ENCODE measurements around the gene HSPA14. TPM values are rescaled to one million over a fixed set of nuclear protein-coding genes. Genes with fewer than 3 reads are reported as not detected.

Gene HSPA14
- total and polyA plus RNA-seq, 5 donors from 2014 or later, result 16.0 to 26.7 (median 22.6) TPM

- H3K27me3 ChIP-seq (ENCODE audit: control insufficient read depth, insufficient read depth, low read length), result no peaks in the 10 kb centered on the region
- Mint-ChIP-seq H3K27ac (no peak overlapping the region), H3K4me3 (no peak overlapping the region), H3K9me3 (peaks cover 3 to 16% (median 9%) of the 10 kb centered on the region in 7 donors), H3K36me3 (peaks cover 84% of the 10 kb centered on the region), H3K27me3 (no peaks in the 10 kb centered on the region), H3K4me1 (peaks cover 17 to 26% (median 22%) of the 10 kb centered on the region in 4 donors)
- H3K4me1 ChIP-seq (ENCODE audit: control insufficient read depth, insufficient read depth, low read length, poor library complexity, severe bottlenecking), result no peaks in the 10 kb centered on the region
- no peak overlapping the region for H3K4me3 ChIP-seq (ENCODE audit: low read depth, low read length)
- H3K36me3 ChIP-seq (ENCODE audit: control insufficient read depth, insufficient read depth, low read length), result peaks cover 85% of the 10 kb centered on the region
- peaks cover 15 to 21% of the 10 kb centered on the region in 2 experiments for H3K9me3 ChIP-seq (ENCODE audit: control insufficient read depth in 2 of 2, low read length in 2 of 2)
- DNase-seq (no peak), ATAC-seq (ENCODE audit: low read depth in 2 of 2) (no peak)
- no peak overlapping the region for H3K27ac ChIP-seq (ENCODE audit: insufficient read depth, low read length, poor library complexity, severe bottlenecking)
Measured at GRCh38 chr10:14916600-14916999, 78.5 kb downstream of the HSPA14 start.

DNA sequence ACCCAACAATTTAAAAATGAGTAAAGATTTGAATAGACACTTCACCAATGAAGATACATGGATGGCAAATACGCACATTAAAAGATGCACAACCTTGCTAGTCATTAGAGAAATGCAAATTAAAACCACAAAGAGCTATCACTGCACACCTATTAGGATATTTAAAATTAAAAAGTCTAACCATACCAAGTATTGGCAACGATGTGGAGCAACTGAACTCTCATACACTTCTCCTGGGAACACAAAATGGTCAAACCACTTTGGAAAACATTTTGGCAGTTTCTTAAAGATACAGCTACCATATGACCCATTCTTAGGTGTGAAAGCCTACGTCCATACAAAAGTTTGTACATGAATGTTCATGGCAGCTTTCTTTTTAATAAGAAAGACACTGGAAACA is 79.7 kb downstream of the HSPA14 start:
- peaks cover 90% of the 10 kb centered on the region for H3K36me3 Mint-ChIP-seq
- no peak overlapping the region for H3K4me3 ChIP-seq (ENCODE audit: low read depth, low read length)
- no peaks in the 10 kb centered on the region for H3K4me1 ChIP-seq (ENCODE audit: control insufficient read depth, insufficient read depth, low read length, poor library complexity, severe bottlenecking)
- no peak overlapping the region for H3K27ac ChIP-seq (ENCODE audit: insufficient read depth, low read length, poor library complexity, severe bottlenecking)
- H3K27me3 ChIP-seq (ENCODE audit: control insufficient read depth, insufficient read depth, low read length), result no peaks in the 10 kb centered on the region
- H3K4me1 Mint-ChIP-seq, result peaks cover 17 to 26% (median 22%) of the 10 kb centered on the region in 4 donors
- H3K4me3 Mint-ChIP-seq, result no peak overlapping the region
- no peaks in the 10 kb centered on the region for H3K27me3 Mint-ChIP-seq
- ATAC-seq (ENCODE audit: low read depth in 2 of 2) (no peak), DNase-seq (no peak)
- H3K36me3 ChIP-seq (ENCODE audit: control insufficient read depth, insufficient read depth, low read length), result peaks cover 87% of the 10 kb centered on the region
- no peak overlapping the region for H3K27ac Mint-ChIP-seq
- H3K9me3 ChIP-seq (ENCODE audit: control insufficient read depth in 2 of 2, low read length in 2 of 2), result peaks cover 15 to 21% of the 10 kb centered on the region in 2 experiments
- H3K9me3 Mint-ChIP-seq, result peaks cover 4 to 16% (median 9%) of the 10 kb centered on the region in 7 donors

- peaks cover 88% of the 10 kb centered on the region for H3K36me3 Mint-ChIP-seq
- H3K27me3 Mint-ChIP-seq, result no peaks in the 10 kb centered on the region
- Histone ChIP-seq H3K9me3 (ENCODE audit: control insufficient read depth in 2 of 2, low read length in 2 of 2) (peaks cover 15 to 21% of the 10 kb centered on the region in 2 experiments), H3K4me1 (ENCODE audit: control insufficient read depth, insufficient read depth, low read length, poor library complexity, severe bottlenecking) (no peaks in the 10 kb centered on the region), H3K4me3 (ENCODE audit: low read depth, low read length) (no peak overlapping the region), H3K27me3 (ENCODE audit: control insufficient read depth, insufficient read depth, low read length) (no peaks in the 10 kb centered on the region), H3K27ac (ENCODE audit: insufficient read depth, low read length, poor library complexity, severe bottlenecking) (no peak overlapping the region), H3K36me3 (ENCODE audit: control insufficient read depth, insufficient read depth, low read length) (peaks cover 87% of the 10 kb centered on the region)
- H3K9me3 Mint-ChIP-seq, result peaks cover 3 to 16% (median 9%) of the 10 kb centered on the region in 7 donors
- no peak for ATAC-seq (ENCODE audit: low read depth in 2 of 2)
- peak overlapping the region in 1 of 3 donors; percentile 47 for H3K27ac Mint-ChIP-seq
- H3K4me1 Mint-ChIP-seq, result peaks cover 17 to 19% (median 18%) of the 10 kb centered on the region in 4 donors
- no peak for DNase-seq
- H3K4me3 Mint-ChIP-seq, result no peak overlapping the region
Measured at GRCh38 chr10:14918964-14919363, 80.9 kb downstream of the HSPA14 start.

Other genes with a start within 250 kb of the HSPA14 start
- gene FAM107B, start 63.4 kb upstream of the HSPA14 start, total RNA-seq, result 327 TPM
- 100 to 1,000 TPM; 202 to 301 (median 262) TPM for gene FAM107B, start 63.4 kb upstream of the HSPA14 start, polyA plus RNA-seq
- 1.7 TPM for gene CDNF, start 269 bp upstream of the HSPA14 start, total RNA-seq
- 1 to 10 TPM in 2 of 4 donors, under 1 TPM in 2; 0.32 to 2.1 (median 1.2) TPM for gene CDNF, start 269 bp upstream of the HSPA14 start, polyA plus RNA-seq
- 28.9 TPM for gene MSANTD7, start within 50 bp of the HSPA14 start, total RNA-seq
- gene MSANTD7, start within 50 bp of the HSPA14 start, polyA plus RNA-seq, result 10 to 100 TPM in 1 of 4 donors, 1 to 10 TPM in 3; 8.4 to 11.7 (median 9.8) TPM
- 4.3 TPM for gene SUV39H2, start 40.6 kb downstream of the HSPA14 start, total RNA-seq
- gene SUV39H2, start 40.6 kb downstream of the HSPA14 start, polyA plus RNA-seq, result 1 to 10 TPM; 2.1 to 5.2 (median 3.7) TPM
- 24.6 TPM for gene DCLRE1C, start 115.8 kb downstream of the HSPA14 start, total RNA-seq
- 10 to 100 TPM; 18.5 to 30.5 (median 23.1) TPM for gene DCLRE1C, start 115.8 kb downstream of the HSPA14 start, polyA plus RNA-seq
- not detected for gene MEIG1, start 121.1 kb downstream of the HSPA14 start, total RNA-seq
- gene MEIG1, start 121.1 kb downstream of the HSPA14 start, polyA plus RNA-seq, result 1 to 10 TPM in 3 of 4 donors, under 1 TPM in 1; 0.83 to 1.7 (median 1.5) TPM
- not detected for gene OLAH, start 205.6 kb downstream of the HSPA14 start, total RNA-seq
- gene OLAH, start 205.6 kb downstream of the HSPA14 start, polyA plus RNA-seq, result not detected

All from CD4-positive, CD25-positive, alpha-beta regulatory T cell (primary cell).